Measurements from ENCODE around the gene ADCY2. TPM values are rescaled to one million over a fixed set of nuclear protein-coding genes. Genes with fewer than 3 reads are reported as not detected.

ADCY2 gene
- total RNA-seq, 2 experiments from 2014 or later: not detected

DNA sequence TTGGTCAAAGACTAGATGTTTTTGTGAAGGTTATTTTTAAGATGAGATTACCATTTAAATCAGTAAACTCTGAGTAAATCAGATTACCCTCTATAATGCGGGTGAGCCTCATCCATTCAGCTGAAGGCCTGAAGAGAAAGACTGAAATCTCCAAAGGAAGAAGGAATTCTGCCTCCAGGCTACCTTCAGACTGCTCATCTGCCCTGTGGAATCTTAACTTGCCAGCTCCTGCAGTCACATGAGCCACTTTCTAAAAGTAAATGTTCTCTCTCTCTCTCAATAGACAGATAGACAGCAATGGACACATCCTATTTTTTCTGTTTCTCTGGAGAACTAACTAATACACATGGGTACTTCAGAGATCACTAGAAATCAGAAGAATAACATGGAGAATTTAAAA is 272.2 kb downstream of the ADCY2 start:
- no peak overlapping the region for H2AFZ ChIP-seq (ENCODE audit: low read length)
- BruUV-seq (replicated peaks): no TSS peak
- no peaks in the 10 kb centered on the region for H3K9me3 ChIP-seq (ENCODE audit: low read length)
- H3K9me2 ChIP-seq (ENCODE audit: insufficient read depth, low read length): no peaks in the 10 kb centered on the region
- TF ChIP-seq EZH2phosphoT487 (IDR thresholded peaks at IDR 0.05; ENCODE audit: borderline replicate concordance, low read depth, low read length): no peak
- TF ChIP-seq, protein P1, sequence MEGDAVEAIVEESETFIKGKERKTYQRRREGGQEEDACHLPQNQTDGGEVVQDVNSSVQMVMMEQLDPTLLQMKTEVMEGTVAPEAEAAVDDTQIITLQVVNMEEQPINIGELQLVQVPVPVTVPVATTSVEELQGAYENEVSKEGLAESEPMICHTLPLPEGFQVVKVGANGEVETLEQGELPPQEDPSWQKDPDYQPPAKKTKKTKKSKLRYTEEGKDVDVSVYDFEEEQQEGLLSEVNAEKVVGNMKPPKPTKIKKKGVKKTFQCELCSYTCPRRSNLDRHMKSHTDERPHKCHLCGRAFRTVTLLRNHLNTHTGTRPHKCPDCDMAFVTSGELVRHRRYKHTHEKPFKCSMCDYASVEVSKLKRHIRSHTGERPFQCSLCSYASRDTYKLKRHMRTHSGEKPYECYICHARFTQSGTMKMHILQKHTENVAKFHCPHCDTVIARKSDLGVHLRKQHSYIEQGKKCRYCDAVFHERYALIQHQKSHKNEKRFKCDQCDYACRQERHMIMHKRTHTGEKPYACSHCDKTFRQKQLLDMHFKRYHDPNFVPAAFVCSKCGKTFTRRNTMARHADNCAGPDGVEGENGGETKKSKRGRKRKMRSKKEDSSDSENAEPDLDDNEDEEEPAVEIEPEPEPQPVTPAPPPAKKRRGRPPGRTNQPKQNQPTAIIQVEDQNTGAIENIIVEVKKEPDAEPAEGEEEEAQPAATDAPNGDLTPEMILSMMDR (conservative IDR thresholded peaks at IDR 0.05; ENCODE audit: low read length): no peak
- POLR2A ChIA-PET: no interaction called here
- intact Hi-C loops (cut with micrococcal nuclease; ENCODE audit: unreplicated experiment): no loop called here
- no peaks in the 10 kb centered on the region for H3K79me2 ChIP-seq (ENCODE audit: insufficient read depth, low read depth, low read length)
- no peaks in the 10 kb centered on the region for H3K4me1 ChIP-seq (ENCODE audit: insufficient read depth, low read length, poor library complexity, severe bottlenecking)
- no peak overlapping the region for H3K27ac ChIP-seq (ENCODE audit: low read depth, low read length, poor library complexity, severe bottlenecking)
- H3K36me3 ChIP-seq (ENCODE audit: insufficient read depth, low read length): no peaks in the 10 kb centered on the region
- DNase-seq (ENCODE audit: low spot score): no peak
- CTCF ChIA-PET (ENCODE audit: unreplicated experiment): no interaction called here
- H3K4me2 ChIP-seq (ENCODE audit: low read length): no peak overlapping the region
- H3K4me3 ChIP-seq (ENCODE audit: low read depth, low read length, poor library complexity, severe bottlenecking): no peak overlapping the region
- no peaks in the 10 kb centered on the region for H4K20me1 ChIP-seq (ENCODE audit: insufficient read depth, low read length)

- Histone ChIP-seq H2AFZ (ENCODE audit: low read length) (no peak overlapping the region), H3K4me3 (ENCODE audit: low read depth, low read length, poor library complexity, severe bottlenecking) (no peak overlapping the region), H3K36me3 (ENCODE audit: insufficient read depth, low read length) (no peaks in the 10 kb centered on the region), H3K4me2 (ENCODE audit: low read length) (no peak overlapping the region), H4K20me1 (ENCODE audit: insufficient read depth, low read length) (no peaks in the 10 kb centered on the region), H3K79me2 (ENCODE audit: insufficient read depth, low read depth, low read length) (no peaks in the 10 kb centered on the region), H3K9me2 (ENCODE audit: insufficient read depth, low read length) (no peaks in the 10 kb centered on the region), H3K27ac (ENCODE audit: low read depth, low read length, poor library complexity, severe bottlenecking) (no peak overlapping the region), H3K4me1 (ENCODE audit: insufficient read depth, low read length, poor library complexity, severe bottlenecking) (no peaks in the 10 kb centered on the region), H3K9me3 (ENCODE audit: low read length) (no peaks in the 10 kb centered on the region)
- BruUV-seq (replicated peaks): no TSS peak
- ChIA-PET CTCF (ENCODE audit: unreplicated experiment) (no interaction called here), POLR2A (no interaction called here)
- no peak for DNase-seq (ENCODE audit: low spot score)
- TF ChIP-seq EZH2phosphoT487 (IDR thresholded peaks at IDR 0.05; ENCODE audit: borderline replicate concordance, low read depth, low read length): no peak
- TF ChIP-seq, protein P1 (conservative IDR thresholded peaks at IDR 0.05; ENCODE audit: low read length): no peak
- intact Hi-C loops (cut with micrococcal nuclease; ENCODE audit: unreplicated experiment): no loop called here
Observed at GRCh38 chr5:7668627-7669026, 272.7 kb downstream of the ADCY2 start.

- no peak for DNase-seq (ENCODE audit: low spot score)
- BruUV-seq (replicated peaks): no TSS peak
- ChIA-PET POLR2A (no interaction called here), CTCF (ENCODE audit: unreplicated experiment) (no interaction called here)
- no peak overlapping the region for H3K4me2 ChIP-seq (ENCODE audit: low read length)
- H3K79me2 ChIP-seq (ENCODE audit: insufficient read depth, low read depth, low read length): no peaks in the 10 kb centered on the region
- no peaks in the 10 kb centered on the region for H3K36me3 ChIP-seq (ENCODE audit: insufficient read depth, low read length)
- TF ChIP-seq, protein P1 (conservative IDR thresholded peaks at IDR 0.05; ENCODE audit: low read length): no peak
- no peak for TF ChIP-seq EZH2phosphoT487 (IDR thresholded peaks at IDR 0.05; ENCODE audit: borderline replicate concordance, low read depth, low read length)
- H3K27ac ChIP-seq (ENCODE audit: low read depth, low read length, poor library complexity, severe bottlenecking): no peak overlapping the region
- no peaks in the 10 kb centered on the region for H3K9me2 ChIP-seq (ENCODE audit: insufficient read depth, low read length)
- H3K4me1 ChIP-seq (ENCODE audit: insufficient read depth, low read length, poor library complexity, severe bottlenecking): no peaks in the 10 kb centered on the region
- no peak overlapping the region for H3K4me3 ChIP-seq (ENCODE audit: low read depth, low read length, poor library complexity, severe bottlenecking)
- no peak overlapping the region for H2AFZ ChIP-seq (ENCODE audit: low read length)
- H3K9me3 ChIP-seq (ENCODE audit: low read length): no peaks in the 10 kb centered on the region
- H4K20me1 ChIP-seq (ENCODE audit: insufficient read depth, low read length): no peaks in the 10 kb centered on the region
- intact Hi-C loops (cut with micrococcal nuclease; ENCODE audit: unreplicated experiment): no loop called here
Observed at GRCh38 chr5:7671381-7671993, 275.5 kb downstream of the ADCY2 start.

All from OCI-LY7 (cell line).